Fibroblast of lung (primary cell): Measurements from ENCODE around the gene RPS6KC1. TPM values are rescaled to one million over a fixed set of nuclear protein-coding genes. Genes with fewer than 3 reads are reported as not detected.

Experiments
- DNase-seq, 2 donors: peaks; one replicate each; pipeline versions ENCODE4 v3.0.0 to v3.0.0-alpha.2; 2010; ENCODE audit warnings: low read depth in 2 of 2
- H2AFZ ChIP-seq: 2 replicates; pipeline ENCODE4 v1.5.1; 2012; ENCODE audit warnings: low read length, control low read depth, inconsistent platforms
- H3K27ac ChIP-seq: 2 replicates; pipeline ENCODE4 v1.5.1; 2011; ENCODE audit warnings: low read length, control low read depth; ENCODE audit not compliant: insufficient read depth
- H3K27me3 ChIP-seq: 2 replicates; pipeline ENCODE4 v1.5.1; 2011; ENCODE audit warnings: mild to moderate bottlenecking, low read length; ENCODE audit not compliant: control insufficient read depth, insufficient read depth
- H3K36me3 ChIP-seq: 2 replicates; pipeline ENCODE4 v1.5.1; 2011; ENCODE audit warnings: low read length; ENCODE audit not compliant: control insufficient read depth, insufficient read depth
- H3K4me1 ChIP-seq: 2 replicates; pipeline ENCODE4 v1.5.1; 2011; ENCODE audit warnings: low read length; ENCODE audit not compliant: control insufficient read depth, insufficient read depth; ENCODE audit errors: extremely low read depth
- H3K4me2 ChIP-seq: 2 replicates; pipeline ENCODE4 v1.5.1; 2011; ENCODE audit warnings: low read length, control low read depth; ENCODE audit not compliant: insufficient read depth; ENCODE audit errors: extremely low read depth
- H3K4me3 ChIP-seq, 4 experiments: fragments of 200-600 bp in 1 of 4; sonication (generic) in 1 of 4; replicated peaks in 1 of 4; 2 replicates each; pipeline ENCODE4 v1.5.1; 2011 to 2016; ENCODE audit warnings: low read length in 4 of 4, low read depth in 3 of 4, mild to moderate bottlenecking in 3 of 4, control low read depth in 2 of 4, inconsistent platforms in 1 of 4, mixed read lengths in 1 of 4; ENCODE audit not compliant: insufficient read depth in 1 of 4; ENCODE audit errors: control extremely low read depth in 1 of 4
- H3K79me2 ChIP-seq: 2 replicates; pipeline ENCODE4 v1.5.1; 2012; ENCODE audit warnings: mild to moderate bottlenecking, low read length, inconsistent platforms; ENCODE audit not compliant: control insufficient read depth, insufficient read depth
- H3K9ac ChIP-seq: 2 replicates; pipeline ENCODE4 v1.5.1; 2011; ENCODE audit warnings: mild to moderate bottlenecking, low read length, control low read depth; ENCODE audit not compliant: insufficient read depth
- H3K9me3 ChIP-seq: 2 replicates; pipeline ENCODE4 v1.5.1; 2012; ENCODE audit warnings: low read depth, low read length; ENCODE audit not compliant: control insufficient read depth, insufficient read depth
- H4K20me1 ChIP-seq: 2 replicates; pipeline ENCODE4 v1.5.1; 2011; ENCODE audit warnings: low read length; ENCODE audit not compliant: control insufficient read depth, insufficient read depth; ENCODE audit errors: extremely low read depth
- CTCF ChIP-seq, 2 donors: IDR thresholded peaks in 1 of 2; conservative IDR thresholded peaks in 1 of 2; 1 replicate in 1 of 2; 2 replicates in 1 of 2; pipeline ENCODE4 v1.5.1; 2011 to 2012; ENCODE audit warnings: low read length in 2 of 2, control low read depth in 1 of 2, inconsistent platforms in 1 of 2, low read depth in 1 of 2, mild to moderate bottlenecking in 1 of 2
- EZH2 ChIP-seq: IDR thresholded peaks from 2 replicates; pipeline ENCODE4 v1.5.1; 2012; ENCODE audit warnings: low read length, control low read depth, mild to moderate bottlenecking; ENCODE audit errors: missing control alignments
- polyA plus RNA-seq, 2 donors: library from polyadenylated mRNA; depleted of rRNA in 1 of 2; stranded (reverse) in 1 of 2; unstranded in 1 of 2; fragments of >200 nt; gene quantifications; 2 replicates each; pipeline ENCODE4 v1.2.1, GENCODE V29; 2011 to 2012; ENCODE audit warnings: missing spikeins in 1 of 2
- total RNA-seq: library from RNA; depleted of rRNA; stranded (reverse); fragments of >200 nt; gene quantifications from 2 replicates; pipeline ENCODE4 v1.2.1, GENCODE V29; 2014

The RPS6KC1 gene
- total and polyA plus RNA-seq, 2 donors (not counting 1 experiment from before 2014, with no cell fraction given) = 20.9 to 33.5 TPM

- DNase-seq = no peak
- Histone ChIP-seq H3K4me2 (no peak overlapping the region), H2AFZ (no peak overlapping the region), H3K36me3 (no peaks in the 10 kb centered on the region), H3K27me3 (no peaks in the 10 kb centered on the region), H3K4me3 (no peak overlapping the region), H3K27ac (no peak overlapping the region), H3K9ac (no peak overlapping the region), H4K20me1 (no peaks in the 10 kb centered on the region), H3K4me1 (no peaks in the 10 kb centered on the region), H3K79me2 (peaks cover 42% of the 10 kb centered on the region), H3K9me3 (no peaks in the 10 kb centered on the region)
- no peak for TF ChIP-seq CTCF (conservative IDR thresholded peaks at IDR 0.05 in 1 of 2, IDR thresholded peaks at IDR 0.05 in 1 of 2; ENCODE audit: low read depth in 1 of 2, low read length in 2 of 2)
Measured at GRCh38 chr1:213057264-213058059, 6.4 kb downstream of the RPS6KC1 start.

- Histone ChIP-seq H3K36me3 (no peaks in the 10 kb centered on the region), H3K4me1 (no peaks in the 10 kb centered on the region), H3K4me3 (no peak overlapping the region), H4K20me1 (no peaks in the 10 kb centered on the region), H3K9me3 (no peaks in the 10 kb centered on the region), H3K27me3 (no peaks in the 10 kb centered on the region), H3K27ac (no peak overlapping the region), H2AFZ (no peak overlapping the region), H3K79me2 (peaks cover 27% of the 10 kb centered on the region), H3K9ac (no peak overlapping the region), H3K4me2 (no peak overlapping the region)
- no peak for TF ChIP-seq EZH2
- no peak for TF ChIP-seq CTCF (conservative IDR thresholded peaks at IDR 0.05 in 1 of 2, IDR thresholded peaks at IDR 0.05 in 1 of 2; ENCODE audit: low read depth in 1 of 2, low read length in 2 of 2)
- DNase-seq = no peak
Measured at GRCh38 chr1:213060836-213061235, 9.8 kb downstream of the RPS6KC1 start.

DNA sequence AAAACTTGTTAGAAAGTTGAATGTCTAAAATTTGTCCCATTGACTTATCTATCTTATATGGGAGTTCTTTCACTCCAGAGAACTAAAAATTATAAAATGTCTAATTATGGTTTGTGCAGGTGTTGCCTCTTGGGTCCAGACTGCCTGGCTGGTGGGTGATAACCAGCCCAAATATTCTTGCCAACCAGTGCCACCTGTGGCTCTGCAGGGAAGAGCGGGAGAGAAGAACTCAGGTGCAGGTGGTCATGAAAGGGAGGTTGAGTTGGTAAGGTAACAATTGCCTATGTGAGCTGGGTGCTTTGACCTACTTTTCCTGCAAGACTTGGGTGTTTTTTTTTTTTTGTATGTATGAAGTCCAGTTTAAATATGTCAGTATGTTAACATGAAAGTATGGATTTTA lies 10.2 kb downstream of the RPS6KC1 start:
- no peak overlapping the region for H2AFZ ChIP-seq
- H3K9me3 ChIP-seq = no peaks in the 10 kb centered on the region
- no peaks in the 10 kb centered on the region for H3K27me3 ChIP-seq
- H3K27ac ChIP-seq = no peak overlapping the region
- H3K9ac ChIP-seq = no peak overlapping the region
- no peaks in the 10 kb centered on the region for H3K36me3 ChIP-seq
- no peaks in the 10 kb centered on the region for H3K4me1 ChIP-seq
- H3K4me3 ChIP-seq = no peak overlapping the region
- H3K79me2 ChIP-seq = peaks cover 23% of the 10 kb centered on the region
- TF ChIP-seq CTCF (conservative IDR thresholded peaks at IDR 0.05 in 1 of 2, IDR thresholded peaks at IDR 0.05 in 1 of 2; ENCODE audit: low read depth in 1 of 2, low read length in 2 of 2) (no peak), EZH2 (no peak)
- DNase-seq = no peak
- H3K4me2 ChIP-seq = no peak overlapping the region
- H4K20me1 ChIP-seq = no peaks in the 10 kb centered on the region
